ENCODE results near the gene IMMT.

GRCh38 chr2:86233436-86233835 lies 38.2 kb upstream of the IMMT start:
- TF ChIP-seq RAD21 (IDR thresholded peaks at IDR 0.05; ENCODE audit: low read depth) (no peak), YY1 (IDR thresholded peaks at IDR 0.05; ENCODE audit: low read depth) (no peak), REST (IDR thresholded peaks at IDR 0.05; ENCODE audit: low read depth) (no peak), TEAD4 (IDR thresholded peaks at IDR 0.05) (no peak), CEBPB (IDR thresholded peaks at IDR 0.05) (no peak), NFIC (IDR thresholded peaks at IDR 0.05) (no peak), MAX (IDR thresholded peaks at IDR 0.05) (no peak), CREB1 (IDR thresholded peaks at IDR 0.05; ENCODE audit: low read depth) (no peak), EGR1 (IDR thresholded peaks at IDR 0.05) (no peak), TAF1 (IDR thresholded peaks at IDR 0.05; ENCODE audit: low read depth) (no peak), ZBTB7A (IDR thresholded peaks at IDR 0.05; ENCODE audit: low read depth) (no peak), FOXM1 (IDR thresholded peaks at IDR 0.05; ENCODE audit: borderline replicate concordance, low read depth) (no peak)
